ENCODE measurements around the gene MMP15. TPM values are rescaled to one million over a fixed set of nuclear protein-coding genes. Genes with fewer than 3 reads are reported as not detected.

MMP15 gene
- total and polyA plus RNA-seq, 2 of the 13 experiments (the other 11 are each of a cell fraction or from before 2014, with no cell fraction given), result 35.2 to 44.9 TPM

DNA sequence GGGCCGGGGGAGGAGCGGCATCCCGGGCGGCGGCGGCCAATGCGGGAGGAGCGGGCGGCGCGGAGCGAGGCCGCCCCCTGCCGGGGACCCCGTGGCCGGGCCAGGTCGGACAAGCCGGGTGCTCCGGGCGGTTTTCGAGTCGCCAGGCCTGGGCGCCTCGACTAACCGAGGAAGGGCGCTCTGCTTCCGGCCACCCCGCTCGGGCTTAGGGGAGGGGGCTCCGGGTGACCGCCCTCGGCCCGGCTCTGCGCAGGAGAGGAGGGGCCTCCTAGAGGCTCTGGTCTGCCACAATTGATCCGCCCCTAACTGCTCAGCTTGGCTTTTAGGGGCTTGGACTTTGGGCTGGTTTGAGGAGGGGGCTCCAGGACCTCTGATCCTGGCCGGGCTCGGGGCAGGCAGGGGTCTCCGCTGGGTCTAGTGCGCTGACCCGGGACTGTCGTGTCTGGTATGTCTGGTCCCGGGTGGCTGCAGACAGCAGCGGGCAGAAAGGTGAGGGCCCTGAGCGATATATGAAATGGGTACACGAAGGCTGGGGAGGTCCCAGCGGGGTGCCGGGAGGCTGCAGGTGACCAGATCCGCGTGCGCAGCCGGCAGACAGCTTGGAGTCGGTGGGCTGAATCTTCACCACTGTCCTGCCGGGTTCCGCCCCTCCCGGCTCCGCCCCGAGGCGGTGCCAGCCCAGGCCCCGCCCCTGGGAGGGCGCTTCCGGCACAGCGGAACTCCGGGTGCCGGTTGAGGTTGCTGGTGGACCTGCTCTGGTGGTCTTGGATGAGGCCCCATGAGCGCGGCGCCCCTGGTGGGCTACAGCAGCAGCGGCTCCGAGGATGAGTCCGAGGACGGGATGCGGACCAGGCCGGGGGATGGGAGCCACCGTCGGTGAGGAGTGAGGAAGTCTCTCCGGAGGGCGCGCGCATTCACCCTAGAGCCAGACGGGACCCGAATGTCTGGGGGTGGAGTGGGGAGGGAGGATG, 24.6 kb upstream of the MMP15 start, which contains the start of gene USB1 (continued):
- TF ChIP-seq ZKSCAN8 (CRISPR knock-in tag; IDR thresholded peaks at IDR 0.05; ENCODE audit: borderline replicate concordance) (0 out of 2 replicates have a peak, but pooled peaks have one; percentile 10), MXI1 (IDR thresholded peaks at IDR 0.05; ENCODE audit: borderline replicate concordance, low read depth, low read length) (peak; percentile 87; the same call in 2 of the 3 replicates), TMF1 (CRISPR knock-in tag; IDR thresholded peaks at IDR 0.05; ENCODE audit: low read depth) (no peak), RNF2 (conservative IDR thresholded peaks at IDR 0.05; ENCODE audit: low read depth) (peak; percentile 41; the same call in 1 of the 2 replicates), BORCS8-MEF2B (CRISPR knock-in tag; IDR thresholded peaks at IDR 0.05) (no peak; the same call in 1 of the 2 replicates), DMAP1 (CRISPR knock-in tag; IDR thresholded peaks at IDR 0.05) (peak; percentile 77; the same call in 1 of the 2 replicates), ZNF777 (CRISPR knock-in tag; IDR thresholded peaks at IDR 0.05) (peak; percentile 64), ZNF75D (CRISPR knock-in tag; IDR thresholded peaks at IDR 0.05; ENCODE audit: borderline replicate concordance) (no peak), ZNF547 (CRISPR knock-in tag; IDR thresholded peaks at IDR 0.05) (peak; percentile 78), ZNF205 (CRISPR knock-in tag; IDR thresholded peaks at IDR 0.05) (no peak), PRDM15 (CRISPR knock-in tag; IDR thresholded peaks at IDR 0.05) (0 out of 2 replicates have a peak, but pooled peaks have one; percentile 51), ZNF367 (CRISPR knock-in tag; IDR thresholded peaks at IDR 0.05; ENCODE audit: borderline replicate concordance) (peak; percentile 64; the same call in 1 of the 2 replicates), IRX3 (CRISPR knock-in tag; IDR thresholded peaks at IDR 0.05; ENCODE audit: borderline replicate concordance, low read depth) (no peak), ARNT (IDR thresholded peaks at IDR 0.05) (no peak), CAMTA2 (CRISPR knock-in tag; IDR thresholded peaks at IDR 0.05; ENCODE audit: borderline replicate concordance) (no peak), MEF2D (CRISPR knock-in tag; IDR thresholded peaks at IDR 0.05) (peak; percentile 40; the same call in 1 of the 2 replicates), ZNF460 (CRISPR knock-in tag; IDR thresholded peaks at IDR 0.05; ENCODE audit: borderline replicate concordance) (no peak), NFE2L2 (IDR thresholded peaks at IDR 0.05; ENCODE audit: low read length) (no peak), MATR3 (CRISPR knock-in tag; IDR thresholded peaks at IDR 0.05) (no peak), ZFX (CRISPR knock-in tag; IDR thresholded peaks at IDR 0.05; ENCODE audit: low read depth) (peak; percentile 68), ZNF616 (CRISPR knock-in tag; IDR thresholded peaks at IDR 0.05; ENCODE audit: low read depth) (0 out of 2 replicates have a peak, but pooled peaks have one; percentile 12)
- TF ChIP-seq, protein P1, sequence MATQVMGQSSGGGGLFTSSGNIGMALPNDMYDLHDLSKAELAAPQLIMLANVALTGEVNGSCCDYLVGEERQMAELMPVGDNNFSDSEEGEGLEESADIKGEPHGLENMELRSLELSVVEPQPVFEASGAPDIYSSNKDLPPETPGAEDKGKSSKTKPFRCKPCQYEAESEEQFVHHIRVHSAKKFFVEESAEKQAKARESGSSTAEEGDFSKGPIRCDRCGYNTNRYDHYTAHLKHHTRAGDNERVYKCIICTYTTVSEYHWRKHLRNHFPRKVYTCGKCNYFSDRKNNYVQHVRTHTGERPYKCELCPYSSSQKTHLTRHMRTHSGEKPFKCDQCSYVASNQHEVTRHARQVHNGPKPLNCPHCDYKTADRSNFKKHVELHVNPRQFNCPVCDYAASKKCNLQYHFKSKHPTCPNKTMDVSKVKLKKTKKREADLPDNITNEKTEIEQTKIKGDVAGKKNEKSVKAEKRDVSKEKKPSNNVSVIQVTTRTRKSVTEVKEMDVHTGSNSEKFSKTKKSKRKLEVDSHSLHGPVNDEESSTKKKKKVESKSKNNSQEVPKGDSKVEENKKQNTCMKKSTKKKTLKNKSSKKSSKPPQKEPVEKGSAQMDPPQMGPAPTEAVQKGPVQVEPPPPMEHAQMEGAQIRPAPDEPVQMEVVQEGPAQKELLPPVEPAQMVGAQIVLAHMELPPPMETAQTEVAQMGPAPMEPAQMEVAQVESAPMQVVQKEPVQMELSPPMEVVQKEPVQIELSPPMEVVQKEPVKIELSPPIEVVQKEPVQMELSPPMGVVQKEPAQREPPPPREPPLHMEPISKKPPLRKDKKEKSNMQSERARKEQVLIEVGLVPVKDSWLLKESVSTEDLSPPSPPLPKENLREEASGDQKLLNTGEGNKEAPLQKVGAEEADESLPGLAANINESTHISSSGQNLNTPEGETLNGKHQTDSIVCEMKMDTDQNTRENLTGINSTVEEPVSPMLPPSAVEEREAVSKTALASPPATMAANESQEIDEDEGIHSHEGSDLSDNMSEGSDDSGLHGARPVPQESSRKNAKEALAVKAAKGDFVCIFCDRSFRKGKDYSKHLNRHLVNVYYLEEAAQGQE (IDR thresholded peaks at IDR 0.05; ENCODE audit: borderline replicate concordance in 1 of 2, low read depth in 1 of 2, low read length in 2 of 2), result 0 out of 4 replicates have a peak, but pooled peaks of 1 of the 2 experiments have one; percentile 18
- TF ChIP-seq, protein P2, sequence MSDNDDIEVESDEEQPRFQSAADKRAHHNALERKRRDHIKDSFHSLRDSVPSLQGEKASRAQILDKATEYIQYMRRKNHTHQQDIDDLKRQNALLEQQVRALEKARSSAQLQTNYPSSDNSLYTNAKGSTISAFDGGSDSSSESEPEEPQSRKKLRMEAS (IDR thresholded peaks at IDR 0.05), result peak; percentile 67

All from HepG2 (cell line).